Activated CD8-positive, alpha-beta T cell treated with anti-CD3 and anti-CD28 coated beads, Interleukin-2, amount 10 ng/mL, durations not matched to agents 7 days and 5 days (primary cell): Measurements from ENCODE around the gene PGA4. TPM values are rescaled to one million over a fixed set of nuclear protein-coding genes. Genes with fewer than 3 reads are reported as not detected.
"Not testable (repeated sequence)": the region's sequence is repeated elsewhere in the genome, so short reads cannot be mapped to it uniquely, and the experiment has no call there.

ENCODE experiments used
- ATAC-seq: fragments of 150-1000 bp; cut with Tn5 transposase; one replicate; pipeline ENCODE4 v1.10.0; 2021; ENCODE audit warnings: moderate library complexity
- CTCF ChIA-PET: fragments of 350-600 bp; sonication (Branson Sonifier 250); formaldehyde crosslinking; loops from one replicate; lab custom pipeline; 2021; ENCODE audit warnings: antibody characterized with exemption; lab: Charles Lee
- POLR2A ChIA-PET: fragments of 350-600 bp; sonication (Branson Sonifier 250); formaldehyde crosslinking; loops from one replicate; lab custom pipeline; 2021; ENCODE audit warnings: antibody characterized with exemption; lab: Charles Lee
- DNase-seq: peaks from one replicate; pipeline ENCODE4 v3.0.0-alpha.2; 2020
- H3K27ac Mint-ChIP-seq: one replicate; pipeline ENCODE4 v1.8.0; 2021; ENCODE audit warnings: mild to moderate bottlenecking, mixed read lengths
- H3K27me3 Mint-ChIP-seq: one replicate; pipeline ENCODE4 v1.8.0; 2021; ENCODE audit warnings: low read depth, mixed read lengths
- H3K36me3 Mint-ChIP-seq: one replicate; pipeline ENCODE4 v1.8.0; 2021; ENCODE audit warnings: low read depth, mixed read lengths
- H3K4me1 Mint-ChIP-seq: one replicate; pipeline ENCODE4 v1.8.0; 2021; ENCODE audit warnings: low read depth, mixed read lengths
- H3K4me3 Mint-ChIP-seq: one replicate; pipeline ENCODE4 v1.8.0; 2021; ENCODE audit warnings: mild to moderate bottlenecking, mixed read lengths
- H3K9me3 Mint-ChIP-seq: one replicate; pipeline ENCODE4 v1.8.0; 2022; ENCODE audit warnings: mixed read lengths; ENCODE audit not compliant: insufficient read depth
- total RNA-seq, 2 experiments: library from RNA; stranded (reverse); gene quantifications; one replicate each; pipeline ENCODE4 v1.2.3, GENCODE V29; 2021

Gene PGA4
- total RNA-seq, 2 experiments from 2014 or later: not detected

- H3K27me3 Mint-ChIP-seq, POLR2A ChIA-PET, ATAC-seq, H3K9me3 Mint-ChIP-seq, H3K27ac Mint-ChIP-seq, CTCF ChIA-PET, H3K4me1 Mint-ChIP-seq, H3K36me3 Mint-ChIP-seq, H3K4me3 Mint-ChIP-seq, DNase-seq: not testable (repeated sequence)
These were observed 14.4 kb upstream of the PGA4 start for GRCh38 chr11:61207636-61208310.

GRCh38 chr11:61210629-61211028 lies 11.5 kb upstream of the PGA4 start:
- H3K9me3 Mint-ChIP-seq, CTCF ChIA-PET, H3K4me1 Mint-ChIP-seq, ATAC-seq, H3K36me3 Mint-ChIP-seq, H3K4me3 Mint-ChIP-seq, H3K27me3 Mint-ChIP-seq, H3K27ac Mint-ChIP-seq, POLR2A ChIA-PET, DNase-seq: not testable (repeated sequence)

- CTCF ChIA-PET, H3K4me1 Mint-ChIP-seq, H3K9me3 Mint-ChIP-seq, H3K27ac Mint-ChIP-seq, POLR2A ChIA-PET, ATAC-seq, H3K27me3 Mint-ChIP-seq, H3K4me3 Mint-ChIP-seq, H3K36me3 Mint-ChIP-seq, DNase-seq: not testable (repeated sequence)
These were observed 10.7 kb upstream of the PGA4 start for GRCh38 chr11:61211327-61211952.

GRCh38 chr11:61212202-61212601 lies 9.9 kb upstream of the PGA4 start:
- DNase-seq, H3K4me3 Mint-ChIP-seq, H3K9me3 Mint-ChIP-seq, H3K27ac Mint-ChIP-seq, H3K4me1 Mint-ChIP-seq, POLR2A ChIA-PET, H3K36me3 Mint-ChIP-seq, H3K27me3 Mint-ChIP-seq, ATAC-seq, CTCF ChIA-PET: not testable (repeated sequence)

DNA sequence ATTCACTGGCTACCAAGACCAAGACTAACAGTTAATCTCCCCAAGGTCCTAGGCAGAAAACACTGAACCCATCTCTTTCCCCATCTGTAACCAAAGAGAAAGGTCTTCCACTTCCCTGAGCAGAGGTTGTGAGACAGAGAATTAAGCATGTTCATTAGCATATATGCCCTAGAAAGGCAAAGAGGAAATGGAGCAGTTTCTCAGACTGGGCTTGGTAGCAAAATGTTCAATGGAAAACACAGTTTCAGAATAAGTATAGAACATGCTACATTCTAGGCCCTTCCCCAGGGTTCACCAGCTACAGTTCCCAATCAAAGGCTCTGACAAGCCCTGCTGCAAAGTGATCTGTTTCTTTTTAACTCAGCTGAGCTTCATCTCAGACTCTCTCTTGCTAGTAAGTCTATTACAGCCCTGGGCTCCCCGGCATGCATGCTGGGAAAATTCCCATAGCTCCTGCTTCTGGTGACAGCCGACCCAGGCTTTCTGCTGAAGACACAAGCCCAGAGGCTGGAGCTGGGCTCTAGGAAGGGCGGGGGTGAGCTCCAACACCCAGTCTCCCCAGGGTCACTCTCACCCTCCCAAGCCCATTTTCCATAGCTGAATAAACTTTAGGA lies 8.3 kb upstream of the PGA4 start:
- H3K27ac Mint-ChIP-seq, CTCF ChIA-PET, DNase-seq, ATAC-seq, H3K36me3 Mint-ChIP-seq, H3K4me1 Mint-ChIP-seq, H3K9me3 Mint-ChIP-seq, H3K27me3 Mint-ChIP-seq, POLR2A ChIA-PET, H3K4me3 Mint-ChIP-seq: not testable (repeated sequence)

- H3K9me3 Mint-ChIP-seq, H3K4me1 Mint-ChIP-seq, POLR2A ChIA-PET, H3K36me3 Mint-ChIP-seq, H3K4me3 Mint-ChIP-seq, DNase-seq, H3K27ac Mint-ChIP-seq, CTCF ChIA-PET, H3K27me3 Mint-ChIP-seq, ATAC-seq: not testable (repeated sequence)
These were observed 3.8 kb upstream of the PGA4 start for GRCh38 chr11:61218306-61218705.

DNA sequence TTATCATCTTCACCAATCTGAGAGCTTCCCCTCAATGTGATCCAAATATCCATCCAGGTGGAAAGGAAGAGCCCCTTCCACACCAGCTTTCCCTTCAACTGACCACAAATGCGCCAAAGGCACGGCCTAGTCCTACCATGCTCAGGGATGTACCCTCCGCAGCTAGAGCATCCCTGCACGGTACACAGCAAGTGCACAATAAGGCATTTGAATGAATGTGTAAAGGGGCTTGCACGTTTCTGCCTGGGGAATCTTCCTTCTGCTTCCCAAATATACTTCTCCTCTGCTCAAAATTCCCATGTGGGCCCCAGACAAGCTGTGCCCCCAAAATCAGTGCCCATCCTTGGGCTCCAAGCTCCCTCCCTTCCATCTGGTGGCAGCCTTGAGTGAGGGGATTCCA lies 3.1 kb upstream of the PGA4 start:
- H3K27me3 Mint-ChIP-seq, H3K4me1 Mint-ChIP-seq, H3K36me3 Mint-ChIP-seq, H3K27ac Mint-ChIP-seq, H3K9me3 Mint-ChIP-seq, CTCF ChIA-PET, POLR2A ChIA-PET, ATAC-seq, H3K4me3 Mint-ChIP-seq, DNase-seq: not testable (repeated sequence)

DNA sequence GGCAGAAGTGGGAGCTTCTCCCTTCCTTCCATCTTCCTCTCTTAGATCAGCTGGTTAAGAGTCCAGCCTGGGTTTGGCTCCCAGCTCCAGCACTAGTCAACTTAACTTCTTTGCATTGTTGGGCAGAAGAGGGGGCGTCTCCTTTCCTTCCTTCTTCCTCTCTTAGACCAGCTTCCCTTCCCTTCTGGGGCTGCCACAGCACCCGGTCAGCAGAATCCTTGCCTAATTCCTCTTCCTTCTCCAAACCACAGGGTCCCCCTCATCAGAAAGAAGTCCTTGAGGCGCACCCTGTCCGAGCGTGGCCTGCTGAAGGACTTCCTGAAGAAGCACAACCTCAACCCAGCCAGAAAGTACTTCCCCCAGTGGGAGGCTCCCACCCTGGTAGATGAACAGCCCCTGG lies 545 bp downstream of the PGA4 start:
- H3K4me3 Mint-ChIP-seq, CTCF ChIA-PET, POLR2A ChIA-PET, H3K27ac Mint-ChIP-seq, H3K9me3 Mint-ChIP-seq, H3K4me1 Mint-ChIP-seq, ATAC-seq, DNase-seq, H3K27me3 Mint-ChIP-seq, H3K36me3 Mint-ChIP-seq: not testable (repeated sequence)

DNA sequence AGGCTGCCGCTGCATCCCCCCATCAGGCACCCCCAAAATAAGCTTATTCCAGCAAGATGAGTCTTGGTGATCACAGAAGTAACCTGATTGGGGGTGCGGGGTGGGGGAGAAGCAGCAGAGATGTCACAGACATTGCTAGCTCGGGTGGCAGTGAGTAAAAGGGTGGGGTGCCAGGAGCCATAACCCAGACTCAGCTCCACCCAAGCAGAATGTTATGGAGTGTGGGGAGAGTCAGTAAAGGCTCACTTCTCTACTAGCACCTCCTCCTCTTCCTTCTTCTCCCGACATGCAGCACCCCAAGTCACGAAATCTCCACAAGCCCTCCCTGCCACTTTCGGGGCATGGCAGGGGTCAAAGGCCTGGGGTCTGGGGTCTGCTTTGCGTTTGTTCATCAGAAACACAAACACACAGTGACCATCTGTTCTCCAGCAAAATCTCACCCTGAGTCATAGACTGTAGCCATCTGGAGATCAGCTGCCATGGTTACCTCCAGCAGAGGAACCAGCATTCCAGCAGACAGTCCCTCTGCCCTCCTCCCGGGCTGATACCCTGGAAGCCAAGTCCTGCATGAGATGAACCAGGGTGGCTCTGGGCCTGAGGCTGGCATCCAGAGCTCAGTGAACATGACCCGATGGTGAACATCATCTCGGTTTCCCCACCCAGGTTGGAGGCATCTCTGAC lies 4.5 kb downstream of the PGA4 start:
- CTCF ChIA-PET, DNase-seq, POLR2A ChIA-PET, ATAC-seq, H3K27ac Mint-ChIP-seq, H3K4me1 Mint-ChIP-seq, H3K27me3 Mint-ChIP-seq, H3K4me3 Mint-ChIP-seq, H3K9me3 Mint-ChIP-seq, H3K36me3 Mint-ChIP-seq: not testable (repeated sequence)

- H3K27me3 Mint-ChIP-seq, DNase-seq, H3K4me3 Mint-ChIP-seq, ATAC-seq, H3K4me1 Mint-ChIP-seq, H3K27ac Mint-ChIP-seq, H3K36me3 Mint-ChIP-seq, CTCF ChIA-PET, POLR2A ChIA-PET, H3K9me3 Mint-ChIP-seq: not testable (repeated sequence)
These were observed 7.3 kb downstream of the PGA4 start for GRCh38 chr11:61229458-61229857.

DNA sequence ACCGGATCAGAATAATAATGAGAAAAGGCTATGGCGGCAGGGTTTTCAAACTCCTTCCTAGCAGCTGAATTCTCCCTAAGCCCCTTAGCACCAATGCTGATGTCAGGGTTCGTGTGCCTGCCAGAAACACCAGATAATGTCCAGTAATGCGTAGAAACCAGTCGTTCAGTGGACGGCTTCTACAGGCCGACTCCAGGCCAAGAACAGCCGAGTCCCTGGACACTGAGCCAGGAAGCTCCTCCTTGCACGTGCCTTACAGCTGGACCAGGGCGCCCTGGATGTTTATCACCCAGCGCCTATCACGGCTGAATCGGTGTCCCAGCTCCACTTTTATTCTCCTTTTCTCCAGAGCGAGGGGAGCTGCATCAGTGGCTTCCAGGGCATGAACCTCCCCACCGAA lies 8.9 kb downstream of the PGA4 start:
- H3K27me3 Mint-ChIP-seq, POLR2A ChIA-PET, H3K4me1 Mint-ChIP-seq: not testable (repeated sequence)

DNA sequence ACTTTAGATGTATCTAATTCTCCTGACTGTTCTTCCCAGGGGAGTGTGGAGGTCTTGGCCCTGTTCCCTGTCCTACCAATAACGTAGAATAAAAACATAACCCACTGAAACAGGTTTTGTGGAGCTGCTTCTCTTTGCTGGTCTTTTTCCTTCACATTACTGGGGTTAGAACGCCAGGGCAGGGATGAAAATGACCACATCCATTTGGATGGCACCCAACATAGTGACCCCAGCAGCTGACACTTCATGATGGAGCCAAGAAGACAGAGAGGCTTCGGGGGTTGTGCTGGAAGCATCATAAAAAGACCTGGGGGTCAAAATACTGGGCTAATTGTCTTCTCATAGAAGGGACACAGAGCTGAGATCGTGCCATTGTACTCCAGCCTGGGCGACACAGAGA lies 9.4 kb downstream of the PGA4 start:
- H3K9me3 Mint-ChIP-seq, CTCF ChIA-PET, H3K27ac Mint-ChIP-seq, POLR2A ChIA-PET, H3K4me1 Mint-ChIP-seq, H3K27me3 Mint-ChIP-seq, ATAC-seq, DNase-seq, H3K4me3 Mint-ChIP-seq, H3K36me3 Mint-ChIP-seq: not testable (repeated sequence)

More for the DNA sequence above, 8.9 kb downstream of the PGA4 start:
- ATAC-seq, H3K9me3 Mint-ChIP-seq, DNase-seq, H3K4me3 Mint-ChIP-seq, H3K27ac Mint-ChIP-seq, CTCF ChIA-PET, H3K36me3 Mint-ChIP-seq: not testable (repeated sequence)
